Activated CD4-positive, alpha-beta T cell treated with anti-CD3 and anti-CD28 coated beads, Interleukin-2, amount 50 U/mL, for 24 hours (primary cell): Measurements from ENCODE around the gene KCNT2.
"Not testable (repeated sequence)": the region's sequence is repeated elsewhere in the genome, so short reads cannot be mapped to it uniquely, and the experiment has no call there.

ENCODE experiments used
- DNase-seq, 2 donors: peaks; one replicate each; pipeline ENCODE4 v3.0.0-alpha.2; 2020; ENCODE audit warnings: low read depth in 1 of 2, low spot score in 1 of 2

Gene KCNT2

GRCh38 chr1:196608390-196609369 lies at the start of gene KCNT2:
Gene KCNT2, minus strand, starts transcription at chr1:196608440. Its CDS starts 131 bp downstream, at chr1:196608309.
- DNase-seq, result no peak

GRCh38 chr1:196655494-196655893 lies 47.3 kb upstream of the KCNT2 start:
- no peak for DNase-seq

DNA sequence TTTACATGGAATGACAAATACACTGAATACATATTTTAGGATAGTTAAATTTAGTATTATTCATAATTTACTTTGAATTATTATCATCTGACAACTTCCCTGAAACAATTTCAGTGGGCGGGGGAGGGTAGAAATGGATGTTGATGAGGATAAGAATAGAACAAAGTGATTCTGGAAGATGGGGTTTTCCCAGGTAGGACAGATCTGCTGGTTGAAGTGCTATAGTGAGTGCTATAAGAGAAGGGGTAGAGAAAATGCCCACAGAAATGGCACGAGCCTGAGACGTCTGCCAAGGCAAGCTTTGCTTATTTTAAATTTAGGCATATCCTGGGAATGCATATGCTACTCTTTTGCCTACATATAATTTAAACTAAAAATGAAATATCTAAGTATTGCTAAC lies 46.8 kb upstream of the KCNT2 start:
- DNase-seq, result no peak

- DNase-seq, result no peak
Observed at GRCh38 chr1:196654271-196654670, 46.0 kb upstream of the KCNT2 start.

GRCh38 chr1:196651637-196652215 lies 43.5 kb upstream of the KCNT2 start, which contains the start of gene CFH:
Gene CFH, plus strand, starts transcription at chr1:196652043. Its CDS starts 75 bp downstream, at chr1:196652118.
- DNase-seq, result no peak

DNA sequence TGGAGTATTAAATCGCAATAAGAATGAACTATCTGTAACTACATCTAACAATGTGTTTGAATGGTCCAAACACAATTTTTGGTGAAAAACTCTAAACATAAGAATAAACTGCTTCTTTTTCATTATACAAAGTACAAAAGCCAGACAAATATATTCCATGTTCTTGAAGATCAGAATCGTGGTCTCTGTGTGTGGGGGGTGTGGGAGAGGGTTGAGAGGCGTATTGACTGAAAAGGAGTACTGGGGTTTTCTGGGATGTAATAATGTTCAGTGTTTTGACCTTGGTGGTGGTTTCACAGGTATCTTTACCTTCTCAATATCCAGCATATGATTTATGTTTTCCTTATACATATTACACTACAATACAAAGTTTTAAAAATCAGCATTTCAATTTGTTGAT lies 42.8 kb upstream of the KCNT2 start:
- DNase-seq, result no peak

DNA sequence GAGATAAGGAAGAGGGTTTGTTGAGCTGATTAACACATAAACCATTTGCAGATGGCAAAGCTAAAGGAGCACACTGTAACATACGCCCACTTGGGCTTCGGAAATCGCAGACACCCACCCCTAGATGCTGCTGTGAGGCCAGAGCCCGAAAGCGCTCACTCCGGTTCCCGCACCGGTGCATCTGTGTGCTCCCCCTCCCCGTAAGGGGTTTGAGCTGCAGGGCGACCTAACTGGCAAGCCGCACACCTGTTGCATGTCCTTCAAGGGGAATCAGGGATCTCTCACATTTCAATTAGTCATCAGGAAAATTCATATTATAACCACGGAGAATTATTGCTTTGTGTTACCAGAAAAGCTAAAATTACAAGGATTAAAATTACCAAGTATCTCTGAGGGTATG lies 42.2 kb upstream of the KCNT2 start:
- no peak for DNase-seq

- DNase-seq, result no peak
Observed at GRCh38 chr1:196649990-196650389, 41.8 kb upstream of the KCNT2 start.

- no peak for DNase-seq
Observed at GRCh38 chr1:196640976-196641375, 32.7 kb upstream of the KCNT2 start.

DNA sequence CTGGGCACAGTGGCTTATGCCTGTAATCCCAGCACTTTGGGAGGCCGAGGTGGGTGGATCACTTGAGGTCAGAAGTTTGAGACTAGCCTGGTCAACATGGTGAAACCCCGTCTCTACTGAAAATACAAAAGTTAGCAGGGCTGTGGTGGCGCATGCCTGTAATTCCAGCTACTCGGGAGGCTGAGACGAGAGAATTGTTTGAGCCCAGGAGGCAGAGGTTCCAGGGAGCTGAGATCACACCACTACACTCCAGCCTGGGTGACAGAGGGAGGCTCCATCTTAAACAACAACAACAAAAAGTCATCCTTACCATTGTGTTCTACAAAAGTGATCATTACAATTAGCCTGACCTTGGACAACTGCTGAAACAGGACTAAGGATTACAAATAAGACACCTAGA lies 31.1 kb upstream of the KCNT2 start:
- not testable (repeated sequence) for DNase-seq

GRCh38 chr1:196638466-196638865 lies 30.2 kb upstream of the KCNT2 start:
- DNase-seq, result no peak

DNA sequence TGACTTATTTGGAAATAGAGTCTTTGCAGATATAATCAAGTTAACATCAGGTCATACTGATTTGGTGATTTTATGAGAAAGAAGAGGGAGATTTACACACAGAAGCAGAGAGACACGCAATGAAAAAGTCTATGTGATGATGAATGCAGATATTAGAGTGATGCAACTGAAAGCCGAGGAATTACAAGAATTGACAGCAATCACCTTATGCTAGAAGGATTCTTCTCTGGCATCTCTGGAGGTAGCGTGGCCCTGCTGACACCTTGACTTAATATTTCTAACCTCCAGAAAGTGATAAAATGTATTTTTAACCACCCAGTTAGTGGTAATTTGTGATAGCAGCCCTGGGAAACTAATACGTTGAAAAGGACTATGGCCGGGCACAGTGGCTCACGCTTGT lies 29.4 kb upstream of the KCNT2 start:
- DNase-seq, result no peak

DNA sequence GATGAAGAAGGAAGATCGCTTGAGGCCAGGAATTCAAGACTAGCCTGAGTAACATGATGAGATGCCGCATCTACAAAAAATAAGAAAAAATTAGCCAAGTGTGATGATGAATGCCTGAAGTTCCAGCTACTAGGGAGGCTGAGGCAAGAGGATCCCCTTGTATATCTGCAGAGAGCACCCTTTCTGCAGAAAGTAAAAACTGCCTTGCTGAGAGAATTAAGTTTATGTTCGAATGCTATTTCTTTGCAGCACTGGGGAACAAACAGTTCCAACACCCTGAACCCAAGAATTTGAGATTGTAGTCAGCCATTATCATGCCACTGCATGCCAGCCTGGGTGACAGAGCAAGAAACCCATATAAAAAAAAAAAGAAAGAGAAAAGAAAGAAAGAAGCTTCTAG lies 20.6 kb upstream of the KCNT2 start:
- DNase-seq, result no peak

DNA sequence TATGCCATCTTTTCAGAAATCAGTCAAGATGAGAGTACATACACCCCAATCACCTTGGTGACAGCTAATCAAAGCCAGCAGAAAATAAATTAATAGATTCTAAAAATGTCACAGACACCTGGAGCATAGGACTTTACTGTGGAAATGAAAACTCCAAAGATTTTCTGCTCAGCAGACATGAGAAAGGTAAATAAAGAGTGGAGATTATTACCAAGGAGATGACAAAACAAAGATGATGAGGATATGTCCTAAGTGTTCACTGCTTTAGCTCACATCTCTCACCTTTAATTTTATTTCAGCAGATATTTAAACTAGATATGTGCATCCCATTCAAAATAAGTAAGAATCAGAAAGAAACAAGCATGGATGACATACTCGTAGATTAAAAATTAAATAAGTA lies 14.8 kb upstream of the KCNT2 start:
- DNase-seq, result no peak

DNA sequence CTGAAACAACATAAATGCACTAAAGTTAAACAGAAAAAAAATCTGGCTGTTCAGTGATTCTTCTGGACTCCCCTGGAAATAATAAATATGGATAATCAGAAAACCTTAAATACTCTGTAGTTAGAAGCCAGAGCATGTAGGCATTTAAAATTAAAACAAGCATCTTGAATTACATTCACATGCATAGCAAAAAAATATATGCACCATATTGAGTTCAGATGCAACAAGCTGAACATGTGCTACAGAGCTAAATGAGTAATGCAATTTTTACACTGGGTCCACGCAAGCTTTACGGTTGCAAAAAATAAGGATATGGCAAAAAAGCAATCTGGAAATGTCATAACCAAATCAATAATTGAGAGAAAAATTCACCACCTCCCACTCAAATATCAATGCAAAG lies 11.5 kb upstream of the KCNT2 start:
- DNase-seq, result no peak

DNA sequence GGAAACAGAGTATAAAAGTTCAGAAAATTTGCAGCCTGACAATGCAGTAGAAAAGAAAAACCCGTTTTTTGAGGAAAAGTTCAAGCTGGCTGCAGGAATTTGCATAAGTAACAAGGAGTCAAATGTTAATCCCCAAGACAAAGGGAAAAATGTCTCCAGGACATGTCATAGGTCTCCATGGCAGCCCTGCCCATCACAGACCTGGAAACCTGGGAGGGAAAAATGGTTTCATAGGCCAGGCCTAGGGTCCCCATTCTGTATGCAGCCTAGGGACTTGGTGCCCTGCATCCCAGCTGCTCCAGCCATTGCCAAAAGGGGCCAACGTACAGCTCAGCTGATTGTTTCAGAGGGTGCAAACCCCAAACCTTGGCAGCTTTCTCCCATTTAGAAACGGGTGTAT lies 3.6 kb upstream of the KCNT2 start:
- no peak for DNase-seq

- DNase-seq, result no peak
Observed at GRCh38 chr1:196609370-196609737, 1.1 kb upstream of the KCNT2 start.

GRCh38 chr1:196607981-196608380 lies 259 bp downstream of the KCNT2 start:
- DNase-seq, result no peak

DNA sequence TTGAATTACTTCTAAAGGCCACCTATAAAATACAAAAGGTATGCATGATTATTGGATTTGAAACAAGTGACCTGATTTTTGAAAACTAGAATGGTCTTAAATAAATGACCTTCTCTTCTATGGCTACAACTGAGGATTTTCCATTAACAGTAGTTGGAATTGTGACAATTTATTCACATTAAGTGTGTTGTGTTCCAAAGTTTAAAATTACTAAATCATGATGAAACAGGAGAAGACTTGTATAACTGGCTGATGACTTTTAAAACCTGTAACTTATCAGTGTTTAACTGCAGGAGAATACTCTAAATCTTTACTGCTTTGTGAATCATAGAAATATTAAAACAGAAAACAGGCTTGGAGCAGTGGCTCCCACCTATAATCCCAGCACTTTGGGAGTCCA lies 4.6 kb downstream of the KCNT2 start:
- DNase-seq, result no peak

DNA sequence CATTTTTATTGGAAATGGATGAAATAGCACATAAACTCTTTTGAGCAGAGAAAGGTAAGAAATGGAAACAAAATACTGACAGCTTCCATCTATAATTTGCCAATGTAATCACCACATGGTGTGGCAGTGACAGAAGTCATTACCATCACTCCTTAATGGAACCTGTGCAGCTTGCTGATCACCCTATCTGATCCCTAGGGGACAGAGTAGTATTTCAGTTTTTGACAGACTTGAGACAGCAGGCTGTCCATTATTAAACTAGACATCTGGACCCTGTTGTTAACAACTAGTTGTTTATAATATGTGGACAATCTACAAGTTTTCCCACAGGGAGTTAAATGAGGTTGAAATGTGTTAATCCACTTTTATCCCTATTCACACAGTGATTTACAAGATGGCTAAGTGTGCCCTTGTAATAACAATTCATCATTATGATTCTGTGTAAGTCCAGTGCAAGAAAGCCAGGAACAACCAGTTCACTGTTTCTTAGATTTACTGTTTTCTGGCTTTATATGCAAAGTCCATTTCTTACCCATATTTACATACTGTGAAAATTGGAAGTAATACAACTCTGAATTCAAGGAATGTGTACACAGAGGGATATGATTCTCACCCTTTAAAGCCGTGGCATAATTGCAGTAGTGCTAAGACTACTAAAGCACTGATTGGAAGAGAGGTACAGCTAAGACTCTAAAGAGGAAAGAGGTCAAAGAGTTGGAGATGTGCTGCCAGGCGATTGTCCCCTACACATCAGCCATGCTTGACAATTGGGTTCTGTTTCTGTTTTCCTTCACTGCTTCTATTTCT lies 9.1 kb downstream of the KCNT2 start:
- DNase-seq, result no peak

DNA sequence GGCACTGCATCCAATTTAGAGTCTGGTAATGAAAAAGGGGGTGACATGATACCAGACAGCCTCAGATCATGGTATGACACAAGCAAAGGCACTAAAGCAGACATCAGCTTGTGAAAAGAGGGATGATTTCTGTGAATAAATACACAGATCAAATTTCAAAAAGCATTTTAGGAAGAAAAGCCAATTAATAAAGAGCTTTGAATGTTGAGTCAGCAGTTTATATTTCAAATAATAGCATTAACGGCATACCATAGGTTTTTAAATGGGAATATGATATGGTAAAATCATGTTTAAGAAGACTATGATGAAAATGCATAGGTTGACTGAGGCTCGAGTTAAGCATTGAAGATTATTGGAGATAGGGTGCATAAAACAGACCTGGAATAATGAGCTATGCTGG lies 13.5 kb downstream of the KCNT2 start:
- no peak for DNase-seq

GRCh38 chr1:196593955-196594354 lies 14.3 kb downstream of the KCNT2 start:
- no peak for DNase-seq
